Activated naive CD8-positive, alpha-beta T cell treated with anti-CD3 and anti-CD28 coated beads, Interleukin-2, amount 50 U/mL, for 16 hours (primary cell): ENCODE measurements around the gene CASTOR1.

Source experiments
- DNase-seq: peaks from one replicate; pipeline ENCODE4 v3.0.0-alpha.2; 2020; ENCODE audit warnings: low read depth, low spot score

The CASTOR1 gene

DNA sequence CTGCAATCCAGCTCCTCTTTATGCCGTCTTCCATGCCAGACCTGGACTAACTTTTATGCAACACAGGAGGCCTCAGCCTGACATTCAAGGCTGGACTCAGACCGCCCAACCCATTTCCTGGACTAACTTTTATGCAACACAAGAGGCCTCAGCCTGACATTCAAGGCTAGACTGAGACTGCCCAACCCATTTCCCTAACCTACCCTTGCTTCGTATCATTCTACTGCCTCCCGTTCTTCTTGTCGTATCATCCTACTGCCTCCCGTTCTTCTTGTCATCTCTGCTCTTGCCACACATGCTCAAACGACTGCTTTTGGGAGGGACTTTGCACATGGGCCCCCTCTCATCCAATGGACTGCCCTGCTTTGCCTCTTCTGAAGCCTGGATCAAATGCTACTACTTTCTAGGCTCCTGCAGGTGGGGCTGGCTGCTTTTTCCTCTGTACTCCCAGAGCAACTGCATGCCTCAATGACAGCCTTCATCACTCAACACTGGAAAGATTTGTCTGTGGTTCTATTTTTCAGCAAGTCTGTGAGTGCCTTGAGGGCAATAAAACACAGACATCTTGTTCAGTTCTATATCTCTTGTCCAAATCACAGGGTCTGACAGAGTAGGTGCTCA is 29.6 kb upstream of the CASTOR1 start:
- DNase-seq, result no peak

DNA sequence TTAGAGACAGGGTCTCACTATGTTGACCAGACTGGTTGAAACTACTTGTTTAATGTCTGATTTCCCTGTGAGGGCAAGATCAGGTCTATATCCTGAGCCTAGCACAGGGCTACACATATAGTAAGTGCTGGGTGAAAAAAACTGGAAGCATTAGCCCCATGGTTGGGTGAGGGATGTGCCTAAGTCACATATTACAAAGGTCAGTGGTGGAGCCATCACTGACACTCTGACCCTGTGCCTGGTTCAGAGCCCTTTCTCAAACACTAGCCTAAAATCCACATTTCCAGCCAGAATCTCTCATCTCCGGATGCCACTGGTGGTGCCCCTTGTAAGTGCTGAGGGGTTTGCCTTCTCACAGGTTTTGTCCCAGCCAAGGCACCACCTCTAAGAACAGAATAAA is 28.5 kb upstream of the CASTOR1 start:
- no peak for DNase-seq

GRCh38 chr22:30315962-30316576 is 26.8 kb upstream of the CASTOR1 start:
- no peak for DNase-seq

DNA sequence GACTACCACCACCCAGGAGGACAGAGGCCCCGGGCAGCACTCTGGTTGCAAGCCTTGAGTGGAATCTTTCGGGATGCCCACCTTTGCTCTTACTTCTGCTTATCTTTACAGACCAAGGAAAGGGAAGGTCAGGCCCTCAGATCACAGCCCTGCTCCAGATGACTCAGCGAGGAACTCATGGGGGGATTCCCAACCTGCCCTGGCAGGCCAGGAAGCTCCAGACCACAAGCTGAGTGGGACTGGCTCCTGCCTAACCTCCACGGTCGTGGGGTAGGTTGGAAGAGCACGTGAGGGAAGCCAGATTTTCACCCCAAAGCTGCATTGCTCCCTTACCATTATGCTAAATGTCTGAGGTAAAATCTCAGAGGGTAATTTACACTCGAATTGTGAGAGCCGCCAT is 25.6 kb upstream of the CASTOR1 start:
- no peak for DNase-seq

DNA sequence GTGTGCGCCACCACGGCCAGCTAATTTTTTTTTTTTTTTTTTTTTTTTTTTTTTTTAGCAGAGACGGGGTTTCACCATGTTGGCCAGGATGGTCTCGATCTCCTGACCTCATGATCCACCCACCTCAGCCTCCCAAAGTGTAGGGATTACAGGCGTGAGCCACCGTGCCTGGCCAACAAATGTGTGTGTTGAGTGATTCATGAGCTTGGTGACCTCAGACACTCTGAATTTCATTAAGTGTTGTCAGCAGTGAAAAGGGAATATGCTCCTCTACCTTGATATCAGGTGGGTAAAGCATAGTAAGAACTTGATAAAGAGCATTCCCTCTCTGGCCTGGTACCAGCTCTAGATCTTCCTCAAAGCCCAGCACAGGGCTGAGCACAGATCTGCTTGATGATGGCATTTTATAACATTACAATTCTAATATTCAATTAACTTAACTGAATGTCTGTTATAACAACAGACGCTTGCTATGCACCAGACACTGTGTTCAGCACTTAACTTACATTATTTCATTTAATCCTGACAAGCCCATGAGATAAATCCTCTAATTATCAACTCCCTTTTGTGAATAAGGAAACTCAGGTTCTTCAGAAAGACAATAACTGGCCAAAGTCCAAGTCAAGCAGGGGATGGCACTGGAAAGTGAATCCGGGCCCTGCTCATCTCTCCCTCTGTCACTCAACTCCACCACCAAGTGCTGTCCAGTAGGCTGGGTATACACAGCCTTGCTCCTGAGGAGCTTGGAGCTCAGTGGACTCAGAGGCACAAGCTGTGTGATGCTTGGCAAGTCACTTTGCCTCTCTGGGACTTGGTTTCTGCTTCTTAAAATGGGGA is 24.4 kb upstream of the CASTOR1 start:
- DNase-seq, result no peak

DNA sequence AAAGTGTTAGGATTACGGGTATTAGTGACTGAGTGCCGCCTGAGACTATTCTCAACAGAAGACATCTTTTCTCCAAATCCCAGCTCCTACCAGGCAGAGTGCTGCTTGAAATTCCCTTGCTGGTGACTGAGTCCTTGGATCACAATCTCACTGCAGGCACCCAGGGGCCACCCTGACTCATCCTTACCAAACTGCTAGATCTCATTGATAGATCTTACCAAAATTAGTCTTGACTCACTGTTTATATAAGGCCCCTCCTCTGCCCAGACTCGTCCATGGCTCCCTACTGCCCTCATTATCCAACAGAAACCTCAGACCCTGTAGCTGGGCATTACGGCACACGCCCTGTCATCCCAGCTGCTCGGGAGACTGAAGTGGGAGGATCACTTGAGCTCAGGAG is 22.7 kb upstream of the CASTOR1 start:
- DNase-seq, result no peak

- no peak for DNase-seq
Measured at GRCh38 chr22:30310881-30311771, 21.8 kb upstream of the CASTOR1 start.

GRCh38 chr22:30309951-30310741 is 20.8 kb upstream of the CASTOR1 start:
- DNase-seq, result no peak

DNA sequence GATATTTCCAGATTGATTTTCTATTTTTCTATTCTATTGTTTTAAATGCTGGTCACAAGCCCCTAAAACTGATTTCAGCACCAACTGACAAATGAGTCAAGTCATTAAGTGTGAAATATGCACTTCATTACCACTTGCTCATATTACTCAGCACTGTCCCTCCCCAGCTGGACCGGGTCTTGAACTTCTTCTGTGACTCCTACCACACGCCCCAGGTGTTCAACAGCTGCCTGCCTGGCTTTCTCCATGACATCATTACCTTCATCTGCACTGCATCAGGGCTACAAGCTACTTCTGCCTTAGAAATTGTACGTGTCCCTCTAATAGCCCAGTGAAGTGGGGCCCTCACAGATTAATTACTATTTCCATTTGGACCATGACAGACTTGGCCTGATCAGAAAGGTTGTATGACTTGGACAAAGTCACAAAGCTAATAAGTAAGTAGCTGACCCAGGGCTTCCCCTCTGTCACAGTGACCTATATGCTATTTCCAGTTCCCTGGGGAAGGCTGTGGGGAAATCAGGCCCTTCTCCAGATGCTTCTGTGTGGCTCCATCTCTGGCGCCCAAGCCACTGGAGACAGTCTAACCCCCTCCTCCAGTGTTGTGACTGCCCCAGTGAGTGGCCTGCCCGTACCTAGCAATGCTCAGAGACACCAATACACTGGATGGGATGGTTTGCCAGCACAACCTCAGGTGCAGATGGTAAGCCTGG is 19.4 kb upstream of the CASTOR1 start:
- DNase-seq, result no peak

- no peak for DNase-seq
Measured at GRCh38 chr22:30308093-30308492, 18.8 kb upstream of the CASTOR1 start.

DNA sequence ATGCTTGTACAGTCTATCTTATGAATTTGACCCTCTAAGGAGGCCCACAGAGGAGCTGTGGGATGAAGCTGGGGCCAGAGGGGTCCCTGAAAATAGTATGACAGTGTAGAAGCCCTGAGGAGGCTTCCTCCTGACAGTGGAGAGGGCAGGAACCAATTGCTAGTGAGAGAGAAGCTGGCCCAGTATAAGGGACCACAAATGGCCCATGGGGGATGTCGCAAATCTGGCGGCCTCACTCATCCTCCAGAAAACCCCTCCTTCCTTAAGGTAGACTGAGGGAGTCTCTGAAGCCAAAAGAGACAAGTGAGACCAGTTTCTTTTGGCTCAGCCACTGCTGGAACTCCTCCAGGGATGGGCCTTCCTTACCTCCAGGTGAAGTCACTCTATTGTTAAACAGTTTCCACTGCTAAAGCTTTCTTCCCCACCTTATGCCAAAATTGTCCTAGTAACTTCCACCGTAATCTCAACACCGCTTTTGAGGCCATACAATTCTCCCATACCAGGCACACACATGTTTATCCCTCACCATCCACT is 17.8 kb upstream of the CASTOR1 start:
- no peak for DNase-seq

GRCh38 chr22:30306627-30307011 is 17.3 kb upstream of the CASTOR1 start:
- DNase-seq, result no peak

DNA sequence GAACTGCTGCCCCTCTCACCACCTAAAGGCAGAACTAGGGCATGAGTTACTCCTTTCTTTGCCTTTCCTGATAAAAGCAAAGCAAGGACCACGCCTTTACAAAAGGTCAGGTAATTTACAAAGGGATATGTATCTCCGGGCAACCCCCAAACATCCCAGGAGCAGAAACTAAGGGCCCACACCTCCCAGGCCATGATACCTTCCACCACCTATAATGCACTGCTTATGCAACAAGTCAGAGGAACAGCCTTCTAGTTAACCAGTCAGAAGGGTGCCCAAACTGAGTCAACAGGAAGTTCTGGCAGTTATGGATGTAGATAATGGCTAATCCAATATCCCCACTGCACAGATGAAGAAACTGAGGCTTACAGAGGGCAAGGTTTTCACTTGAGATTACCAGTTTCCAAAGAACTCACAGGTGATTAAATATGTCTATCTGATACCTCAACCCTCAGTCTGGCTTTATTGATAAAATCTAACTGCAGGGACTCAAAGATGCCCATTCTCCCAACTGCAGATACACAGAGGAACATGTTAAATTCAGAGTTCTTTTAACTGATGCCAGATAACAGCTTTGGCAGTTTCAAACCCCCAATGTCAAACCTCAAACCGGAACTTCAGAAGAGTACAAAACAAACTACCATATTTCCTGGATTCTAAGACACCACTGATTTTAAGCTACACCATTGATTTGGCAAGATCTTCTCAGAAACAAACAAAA is 16.8 kb upstream of the CASTOR1 start:
- no peak for DNase-seq

- no peak for DNase-seq
Measured at GRCh38 chr22:30305519-30305905, 16.2 kb upstream of the CASTOR1 start.

GRCh38 chr22:30304495-30305244 is 15.4 kb upstream of the CASTOR1 start:
- no peak for DNase-seq

- DNase-seq, result no peak
Measured at GRCh38 chr22:30302810-30303138, 13.5 kb upstream of the CASTOR1 start.

- DNase-seq, result no peak
Measured at GRCh38 chr22:30301995-30302809, 12.9 kb upstream of the CASTOR1 start.

GRCh38 chr22:30299322-30299721 is 10.0 kb upstream of the CASTOR1 start:
- no peak for DNase-seq
